Esophagus (tissue), 2 donors: ENCODE measurements around the gene STX8. TPM values are rescaled to one million over a fixed set of nuclear protein-coding genes. Genes with fewer than 3 reads are reported as not detected.

ENCODE experiments used
- H3K27ac ChIP-seq, 2 donors: one replicate each; pipeline ENCODE4 v1.5.1; 2013; ENCODE audit warnings: low read depth in 2 of 2, mild to moderate bottlenecking in 2 of 2, inconsistent platforms in 1 of 2, low read length in 1 of 2, moderate library complexity in 1 of 2
- H3K27me3 ChIP-seq, 2 donors: one replicate each; pipeline ENCODE4 v1.6.1; 2013; ENCODE audit warnings: low read length in 2 of 2, control low read depth in 1 of 2, mild to moderate bottlenecking in 1 of 2; ENCODE audit not compliant: insufficient read depth in 2 of 2, control insufficient read depth in 1 of 2
- H3K36me3 ChIP-seq, 2 donors: one replicate each; pipeline ENCODE4 v1.6.1; 2013; ENCODE audit warnings: low read length in 1 of 2; ENCODE audit not compliant: control insufficient read depth in 2 of 2, insufficient read depth in 2 of 2
- H3K4me1 ChIP-seq, 2 donors: one replicate each; pipeline ENCODE4 v1.6.1; 2013; ENCODE audit warnings: low read length in 1 of 2; ENCODE audit not compliant: control insufficient read depth in 2 of 2, insufficient read depth in 2 of 2
- H3K4me3 ChIP-seq, 2 donors: one replicate each; pipeline ENCODE4 v1.5.1; 2013; ENCODE audit warnings: low read length in 2 of 2, mild to moderate bottlenecking in 2 of 2, low read depth in 1 of 2, moderate library complexity in 1 of 2
- H3K9me3 ChIP-seq, 2 donors: one replicate each; pipeline ENCODE4 v1.6.1; 2013; ENCODE audit warnings: mild to moderate bottlenecking in 2 of 2, low read depth in 1 of 2, low read length in 1 of 2, moderate library complexity in 1 of 2; ENCODE audit not compliant: control insufficient read depth in 2 of 2, insufficient read depth in 1 of 2
- WGBS, 2 donors: extraction: QIAGEN DNeasy Blood & Tissue Kit; methylation state at CpG; one replicate each; pipeline ENCODE4 v1.1.7; 2013; 5-methylcytosine and 5-hydroxymethylcytosine counted together
- polyA plus RNA-seq, 2 donors: library from polyadenylated mRNA; stranded (reverse); fragments of 200-250 nt; gene quantifications; one replicate each; pipeline ENCODE4 v1.2.3, GENCODE V29; 2013
- donor health status: healthy with polysubstance abuse.
- donor health status: Bipolar disorder and iron deficiency.

The STX8 gene
- polyA plus RNA-seq, 2 donors = 37.0 to 44.8 TPM

DNA sequence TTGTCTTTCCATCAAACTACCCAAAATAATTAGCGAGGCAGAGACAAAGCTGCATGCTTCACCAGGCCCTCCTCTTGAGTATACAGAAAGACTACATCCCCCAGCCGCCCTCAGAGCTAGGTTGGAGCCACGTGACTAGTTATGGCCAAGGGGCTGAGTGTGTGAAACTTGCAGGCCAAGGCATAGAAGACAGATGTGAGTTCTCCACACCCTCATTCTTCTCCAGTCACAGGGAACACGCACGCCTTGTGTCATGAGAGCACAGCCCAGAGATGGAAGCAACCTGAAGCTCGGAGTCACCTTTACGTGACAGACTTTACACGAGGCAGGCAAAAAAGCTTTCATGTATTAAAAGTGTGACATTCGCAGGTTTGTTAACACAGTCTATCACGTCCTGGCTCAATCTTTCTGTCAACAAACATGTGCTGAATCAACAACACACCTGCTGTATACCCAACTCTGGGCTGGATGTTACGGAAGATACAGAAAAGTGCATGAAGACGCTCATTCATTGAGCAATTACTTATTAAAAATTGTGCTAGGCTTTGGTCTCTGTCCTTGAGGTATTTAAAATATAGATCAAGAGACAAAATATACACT, 38.3 kb downstream of the STX8 start:
- Histone ChIP-seq H3K27ac (no peak overlapping the region), H3K9me3 (no peaks in the 10 kb centered on the region), H3K36me3 (no peaks in the 10 kb centered on the region), H3K4me3 (no peak overlapping the region), H3K4me1 (no peaks in the 10 kb centered on the region), H3K27me3 (no peaks in the 10 kb centered on the region)
- WGBS, 2 donors = 82 to 91% methylated on average over 12 of the region's 12 CpGs

DNA sequence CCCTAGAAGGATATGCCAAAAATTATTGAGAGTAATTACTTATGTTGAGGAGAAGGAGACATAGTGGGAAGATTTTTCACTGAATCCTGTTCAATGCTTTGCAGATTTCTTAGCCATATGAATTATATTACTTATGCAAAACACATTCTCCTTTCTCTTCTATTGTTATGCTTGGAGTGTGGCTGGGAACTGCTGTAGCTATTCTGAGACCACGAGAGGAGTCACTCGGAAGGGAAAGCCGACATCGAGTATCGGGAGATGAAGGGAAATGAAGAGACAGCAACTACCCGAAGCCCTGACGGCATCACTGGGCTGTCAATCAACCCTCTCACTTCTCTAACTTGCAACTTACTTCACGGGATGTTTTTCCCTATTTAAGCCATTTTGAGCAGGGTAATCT, 39.6 kb downstream of the STX8 start:
- no peaks in the 10 kb centered on the region for H3K4me1 ChIP-seq
- H3K4me3 ChIP-seq = no peak overlapping the region
- no peaks in the 10 kb centered on the region for H3K27me3 ChIP-seq
- WGBS, 2 donors = 88 to 89% methylated on average over 8 of the region's 8 CpGs
- H3K36me3 ChIP-seq = no peaks in the 10 kb centered on the region
- H3K27ac ChIP-seq = no peak overlapping the region
- no peaks in the 10 kb centered on the region for H3K9me3 ChIP-seq

GRCh38 chr17:9533441-9533840, 42.2 kb downstream of the STX8 start:
- Histone ChIP-seq H3K27me3 (no peaks in the 10 kb centered on the region), H3K36me3 (no peaks in the 10 kb centered on the region), H3K4me1 (no peaks in the 10 kb centered on the region), H3K9me3 (no peaks in the 10 kb centered on the region), H3K27ac (no peak overlapping the region), H3K4me3 (no peak overlapping the region)
- 84 to 85% methylated on average over 4 of the region's 4 CpGs for WGBS, 2 donors

DNA sequence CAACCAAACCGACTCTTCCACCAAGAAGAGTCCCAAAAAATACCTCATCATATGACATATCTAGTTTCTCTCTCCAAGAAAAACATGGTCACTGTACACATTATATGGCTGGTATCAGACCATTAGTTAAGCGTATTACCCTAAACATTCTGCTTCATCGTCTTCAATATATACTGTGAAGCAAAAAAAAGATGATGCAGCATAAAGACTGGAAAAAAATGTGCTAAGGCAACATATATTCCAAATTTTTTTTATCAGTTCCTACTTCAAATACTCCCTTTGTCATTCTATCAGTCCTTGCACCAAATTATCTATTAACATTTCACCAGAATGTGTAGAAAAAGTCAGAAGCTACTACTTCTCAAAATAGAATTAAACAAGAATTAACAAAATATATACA, 42.9 kb downstream of the STX8 start:
- H3K27ac ChIP-seq = no peak overlapping the region
- H3K4me1 ChIP-seq = no peaks in the 10 kb centered on the region
- no peaks in the 10 kb centered on the region for H3K36me3 ChIP-seq
- no peak overlapping the region for H3K4me3 ChIP-seq
- H3K27me3 ChIP-seq = no peaks in the 10 kb centered on the region
- 94% methylated on average over 3 of the region's 3 CpGs for WGBS, 2 donors
- no peaks in the 10 kb centered on the region for H3K9me3 ChIP-seq

DNA sequence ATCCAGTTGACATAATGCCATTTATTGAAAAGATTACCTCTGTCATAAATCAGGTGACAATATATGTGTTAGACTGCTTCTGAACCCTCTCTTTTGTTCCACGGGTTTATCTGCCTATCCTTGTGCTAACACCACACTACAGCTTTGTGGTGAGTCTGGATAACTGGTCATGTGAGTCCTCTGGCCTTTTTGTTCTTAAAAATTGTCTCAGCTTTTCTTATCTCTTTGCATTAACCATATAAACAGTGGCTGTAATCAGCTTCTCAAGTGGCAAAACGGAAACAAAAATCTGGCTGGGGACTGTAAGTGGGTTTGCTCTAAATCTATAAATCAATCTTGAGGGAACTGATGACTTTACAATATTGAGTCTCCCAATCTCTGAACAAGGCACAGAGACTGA, 44.6 kb downstream of the STX8 start:
- H3K27ac ChIP-seq = no peak overlapping the region
- no peaks in the 10 kb centered on the region for H3K36me3 ChIP-seq
- H3K4me3 ChIP-seq = no peak overlapping the region
- no peaks in the 10 kb centered on the region for H3K27me3 ChIP-seq
- no peaks in the 10 kb centered on the region for H3K4me1 ChIP-seq
- WGBS, 2 donors = 48 to 59% methylated on average over 2 of the region's 2 CpGs
- H3K9me3 ChIP-seq = no peaks in the 10 kb centered on the region

GRCh38 chr17:9529033-9529700, 46.5 kb downstream of the STX8 start:
- WGBS, 2 donors = 64 to 66% methylated on average over 5 of the region's 5 CpGs
- Histone ChIP-seq H3K9me3 (no peaks in the 10 kb centered on the region), H3K36me3 (no peaks in the 10 kb centered on the region), H3K27ac (no peak overlapping the region), H3K27me3 (no peaks in the 10 kb centered on the region), H3K4me3 (no peak overlapping the region), H3K4me1 (no peaks in the 10 kb centered on the region)

DNA sequence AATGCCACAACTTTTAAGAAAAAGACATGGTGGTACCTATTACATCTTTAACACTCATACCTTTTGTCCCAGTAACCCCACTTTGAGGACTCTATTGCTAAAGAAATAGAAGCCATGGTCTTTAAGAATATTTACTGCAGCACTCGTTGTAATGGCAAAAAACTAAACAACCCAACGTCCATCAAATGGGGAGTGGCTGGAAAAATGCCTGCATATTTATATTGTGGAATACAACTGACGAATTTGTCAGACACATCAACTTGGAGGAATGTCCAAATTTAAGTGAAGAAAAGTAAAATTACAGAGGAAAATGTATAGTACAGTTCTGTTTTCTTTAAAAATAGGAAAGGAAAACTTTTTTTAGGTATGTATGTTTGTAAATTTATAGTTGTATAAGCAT, 47.8 kb downstream of the STX8 start:
- 56 to 59% methylated on average over 3 of the region's 3 CpGs for WGBS, 2 donors
- H3K36me3 ChIP-seq = no peaks in the 10 kb centered on the region

GRCh38 chr17:9522074-9522473, 53.5 kb downstream of the STX8 start:
- Histone ChIP-seq H3K27ac (no peak overlapping the region), H3K4me1 (no peaks in the 10 kb centered on the region), H3K9me3 (no peaks in the 10 kb centered on the region), H3K36me3 (no peaks in the 10 kb centered on the region), H3K4me3 (no peak overlapping the region), H3K27me3 (no peaks in the 10 kb centered on the region)
- 42 to 46% methylated on average over 4 of the region's 4 CpGs for WGBS, 2 donors

More for the DNA sequence above, 47.8 kb downstream of the STX8 start:
- Histone ChIP-seq H3K27ac (no peak overlapping the region), H3K27me3 (no peaks in the 10 kb centered on the region), H3K4me1 (no peaks in the 10 kb centered on the region), H3K4me3 (no peak overlapping the region), H3K9me3 (no peaks in the 10 kb centered on the region)

DNA sequence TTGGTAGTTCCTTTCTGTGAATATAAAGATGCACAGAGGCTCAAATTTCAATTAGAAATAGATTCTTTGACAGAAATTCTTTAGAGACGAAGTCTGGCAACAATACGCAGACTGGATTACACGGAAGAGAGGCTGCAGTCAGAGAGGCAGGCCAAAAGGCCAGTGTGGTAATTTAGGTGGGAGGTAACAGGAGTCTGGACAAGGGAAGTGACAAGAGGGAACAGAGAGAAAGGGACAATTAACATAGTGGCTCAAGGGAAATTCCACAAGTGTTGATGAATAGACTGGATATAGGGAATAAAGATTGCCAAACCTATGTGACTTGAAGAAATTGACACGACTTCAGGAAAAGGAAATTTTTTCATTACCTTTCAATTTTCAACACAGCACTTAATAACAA, 54.6 kb downstream of the STX8 start:
- H3K36me3 ChIP-seq = no peaks in the 10 kb centered on the region
- 70 to 71% methylated on average over 4 of the region's 4 CpGs for WGBS, 2 donors
- H3K4me3 ChIP-seq = no peak overlapping the region
- no peaks in the 10 kb centered on the region for H3K27me3 ChIP-seq
- no peaks in the 10 kb centered on the region for H3K4me1 ChIP-seq
- no peak overlapping the region for H3K27ac ChIP-seq
- no peaks in the 10 kb centered on the region for H3K9me3 ChIP-seq

- Histone ChIP-seq H3K4me3 (no peak overlapping the region), H3K9me3 (no peaks in the 10 kb centered on the region), H3K4me1 (no peaks in the 10 kb centered on the region), H3K27me3 (no peaks in the 10 kb centered on the region), H3K27ac (no peak overlapping the region), H3K36me3 (no peaks in the 10 kb centered on the region)
- WGBS, 2 donors = 72 to 75% methylated on average over 4 of the region's 4 CpGs
Measured at GRCh38 chr17:9520649-9521048, 55.0 kb downstream of the STX8 start.
